Tibial nerve (tissue), 4 donors: ENCODE measurements around the gene SLC35A2.

ENCODE experiments used
- CTCF ChIP-seq, 5 experiments: fragments of 200-600 bp in 3 of 5; fragments of 450-650 bp in 2 of 5; sonication (generic) in 3 of 5; IDR thresholded peaks; one replicate each; pipeline ENCODE4 v1.5.1; 2016 to 2019; ENCODE audit warnings: antibody characterized with exemption in 5 of 5, mild to moderate bottlenecking in 3 of 5, moderate library complexity in 2 of 5
- EP300 ChIP-seq, 2 donors: sonication (generic); formaldehyde crosslinking; IDR thresholded peaks; one replicate each; pipeline ENCODE4 v1.6.1; 2017; ENCODE audit warnings: antibody characterized with exemption in 2 of 2, mild to moderate bottlenecking in 1 of 2
- POLR2A ChIP-seq, 2 donors: fragments of 450-650 bp; IDR thresholded peaks; one replicate each; pipeline ENCODE4 v1.6.1; 2017; ENCODE audit warnings: antibody characterized with exemption in 2 of 2, mild to moderate bottlenecking in 2 of 2, moderate library complexity in 2 of 2

- no peak for TF ChIP-seq POLR2A (IDR thresholded peaks at IDR 0.05)
- no peak for TF ChIP-seq CTCF (IDR thresholded peaks at IDR 0.05)
- no peak for TF ChIP-seq EP300 (IDR thresholded peaks at IDR 0.05)
Measured at GRCh38 chrX:48957477-48957826, 46.0 kb upstream of the SLC35A2 start, which contains the start of gene OTUD5.
